Tibial nerve (tissue), 3 donors: ENCODE results near the gene USP17L19.
"Not testable (repeated sequence)": the region's sequence is repeated elsewhere in the genome, so short reads cannot be mapped to it uniquely, and the experiment has no call there.

Source experiments
- POLR2A ChIP-seq, 2 donors: fragments of 450-650 bp; IDR thresholded peaks; one replicate each; pipeline ENCODE4 v1.6.1; 2017; ENCODE audit warnings: antibody characterized with exemption in 2 of 2, mild to moderate bottlenecking in 2 of 2, moderate library complexity in 2 of 2
- TF ChIP-seq, protein P1 (sequence below), 5 experiments: fragments of 200-600 bp in 3 of 5; fragments of 450-650 bp in 2 of 5; sonication (generic) in 3 of 5; IDR thresholded peaks; one replicate each; pipeline ENCODE4 v1.5.1; 2016 to 2019; ENCODE audit warnings: antibody characterized with exemption in 5 of 5, mild to moderate bottlenecking in 3 of 5, moderate library complexity in 2 of 5

GRCh38 chr4:9215105-9215504 is 38.1 kb upstream of the USP17L19 start, which contains the start of gene USP17L11:
- TF ChIP-seq, protein P1, sequence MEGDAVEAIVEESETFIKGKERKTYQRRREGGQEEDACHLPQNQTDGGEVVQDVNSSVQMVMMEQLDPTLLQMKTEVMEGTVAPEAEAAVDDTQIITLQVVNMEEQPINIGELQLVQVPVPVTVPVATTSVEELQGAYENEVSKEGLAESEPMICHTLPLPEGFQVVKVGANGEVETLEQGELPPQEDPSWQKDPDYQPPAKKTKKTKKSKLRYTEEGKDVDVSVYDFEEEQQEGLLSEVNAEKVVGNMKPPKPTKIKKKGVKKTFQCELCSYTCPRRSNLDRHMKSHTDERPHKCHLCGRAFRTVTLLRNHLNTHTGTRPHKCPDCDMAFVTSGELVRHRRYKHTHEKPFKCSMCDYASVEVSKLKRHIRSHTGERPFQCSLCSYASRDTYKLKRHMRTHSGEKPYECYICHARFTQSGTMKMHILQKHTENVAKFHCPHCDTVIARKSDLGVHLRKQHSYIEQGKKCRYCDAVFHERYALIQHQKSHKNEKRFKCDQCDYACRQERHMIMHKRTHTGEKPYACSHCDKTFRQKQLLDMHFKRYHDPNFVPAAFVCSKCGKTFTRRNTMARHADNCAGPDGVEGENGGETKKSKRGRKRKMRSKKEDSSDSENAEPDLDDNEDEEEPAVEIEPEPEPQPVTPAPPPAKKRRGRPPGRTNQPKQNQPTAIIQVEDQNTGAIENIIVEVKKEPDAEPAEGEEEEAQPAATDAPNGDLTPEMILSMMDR (IDR thresholded peaks at IDR 0.05): not testable (repeated sequence)
- TF ChIP-seq POLR2A (IDR thresholded peaks at IDR 0.05): not testable (repeated sequence)
